K562 (cell line): ENCODE measurements around the gene OTC. TPM values are rescaled to one million over a fixed set of nuclear protein-coding genes. Genes with fewer than 3 reads are reported as not detected.
A peak's percentile ranks its signal among the peaks of the same experiment; 100 is the strongest.

Source experiments
- BCL6 ChIP-seq: fragments of 250-450 bp; sonication (Bioruptor Pico); IDR thresholded peaks from 2 replicates; pipeline ENCODE4 v1.4.0; 2020
- BRF2 ChIP-seq: IDR thresholded peaks from 3 replicates; pipeline ENCODE4 v1.6.1; 2011; ENCODE audit warnings: borderline replicate concordance, mild to moderate bottlenecking; ENCODE audit not compliant: insufficient read length, insufficient read depth
- CHCHD3 ChIP-seq: fragments of 250-450 bp; sonication (Bioruptor Pico); IDR thresholded peaks from 2 replicates; pipeline ENCODE4 v2.1.2; 2022; ENCODE audit warnings: mild to moderate bottlenecking
- FOXA1 ChIP-seq: fragments of 450-650 bp; IDR thresholded peaks from 2 replicates; pipeline ENCODE4 v1.6.1; 2016; ENCODE audit warnings: mild to moderate bottlenecking, borderline replicate concordance
- HDAC3 ChIP-seq: fragments of 450-650 bp; IDR thresholded peaks from 2 replicates; pipeline ENCODE4 v1.6.1; 2018; ENCODE audit warnings: borderline replicate concordance, mild to moderate bottlenecking, moderate library complexity; ENCODE audit not compliant: partially characterized antibody
- SNAPC5 ChIP-seq: fragments of 250-450 bp; sonication (Bioruptor Pico); IDR thresholded peaks from 2 replicates; pipeline ENCODE4 v1.8.0; 2021; ENCODE audit warnings: moderate library complexity, mild to moderate bottlenecking, inconsistent platforms
- ZHX1 ChIP-seq: fragments of 150-350 bp; conservative IDR thresholded peaks from 2 replicates; pipeline ENCODE4 v1.6.1; 2014; ENCODE audit warnings: low read length
- ZNF3 ChIP-seq: fragments of 250-450 bp; sonication (Bioruptor Pico); IDR thresholded peaks from 2 replicates; pipeline ENCODE4 v1.5.0; 2021; ENCODE audit warnings: mild to moderate bottlenecking, moderate library complexity
- ZNF586 ChIP-seq: fragments of 450-650 bp; formaldehyde crosslinking; conservative IDR thresholded peaks from 2 replicates; pipeline ENCODE4 v1.4.0; 2020; ENCODE audit warnings: mild to moderate bottlenecking, moderate library complexity
- ZNF830 ChIP-seq: fragments of 250-450 bp; sonication (Bioruptor Pico); IDR thresholded peaks from 2 replicates; pipeline ENCODE4 v1.5.0; 2021; ENCODE audit warnings: mild to moderate bottlenecking
- polyA plus RNA-seq, 8 experiments: library from polyadenylated mRNA; depleted of rRNA in 4 of 8; stranded (reverse) in 5 of 8; unstranded in 3 of 8; fragments of >200 nt; fragmentation: Nextera tagmentation in 2 of 8; fragmentation: Illumina TruSeq in 1 of 8; extraction: Ambion mirVana in 2 of 8; extraction: Trizol in 1 of 8; gene quantifications; 2 replicates each; pipeline versions ENCODE4 v1.2.1 to v1.2.3, GENCODE V29; 2011 to 2014; ENCODE audit warnings: inconsistent platforms in 1 of 8, missing spikeins in 1 of 8
- total RNA-seq, 7 experiments: library from RNA; depleted of rRNA in 6 of 7; stranded (reverse); fragments of >200 nt in 6 of 7; fragmentation: Illumina TruSeq in 2 of 7; extraction: Trizol in 2 of 7; gene quantifications; 2 replicates each; pipeline versions ENCODE4 v1.2.1 to v1.2.3, GENCODE V29; 2011 to 2021; ENCODE audit warnings: low replicate concordance in 1 of 7
- TF ChIP-seq, protein P1 (sequence below): IDR thresholded peaks from 2 replicates; pipeline ENCODE4 v1.6.1; 2011; ENCODE audit warnings: borderline replicate concordance, low read depth, mild to moderate bottlenecking, moderate library complexity, low read length; ENCODE audit not compliant: insufficient read depth, poor library complexity, severe bottlenecking
- TF ChIP-seq, protein P2 (sequence below), 2 experiments: fragments of 150-350 bp in 1 of 2; IDR thresholded peaks; 2 replicates each; pipeline ENCODE4 v1.6.1; 2012 to 2016; ENCODE audit warnings: low read depth in 2 of 2, low read length in 2 of 2, mild to moderate bottlenecking in 1 of 2, moderate library complexity in 1 of 2
- TF ChIP-seq, protein P3 (sequence below): fragments of 450-650 bp; conservative IDR thresholded peaks from 2 replicates; pipeline ENCODE4 v1.6.1; 2016; ENCODE audit warnings: missing genetic modification characterization, low read depth, mild to moderate bottlenecking, missing compliant biosample characterization, moderate library complexity
- TF ChIP-seq, protein P4 (sequence below): fragments of 250-450 bp; sonication (Bioruptor Pico); IDR thresholded peaks from 2 replicates; pipeline ENCODE4 v1.5.0; 2020; ENCODE audit warnings: mild to moderate bottlenecking

The OTC gene
- total and polyA plus RNA-seq, 9 of the 15 experiments (the other 6 are each of a cell fraction or from before 2014, with no cell fraction given) = not detected

DNA sequence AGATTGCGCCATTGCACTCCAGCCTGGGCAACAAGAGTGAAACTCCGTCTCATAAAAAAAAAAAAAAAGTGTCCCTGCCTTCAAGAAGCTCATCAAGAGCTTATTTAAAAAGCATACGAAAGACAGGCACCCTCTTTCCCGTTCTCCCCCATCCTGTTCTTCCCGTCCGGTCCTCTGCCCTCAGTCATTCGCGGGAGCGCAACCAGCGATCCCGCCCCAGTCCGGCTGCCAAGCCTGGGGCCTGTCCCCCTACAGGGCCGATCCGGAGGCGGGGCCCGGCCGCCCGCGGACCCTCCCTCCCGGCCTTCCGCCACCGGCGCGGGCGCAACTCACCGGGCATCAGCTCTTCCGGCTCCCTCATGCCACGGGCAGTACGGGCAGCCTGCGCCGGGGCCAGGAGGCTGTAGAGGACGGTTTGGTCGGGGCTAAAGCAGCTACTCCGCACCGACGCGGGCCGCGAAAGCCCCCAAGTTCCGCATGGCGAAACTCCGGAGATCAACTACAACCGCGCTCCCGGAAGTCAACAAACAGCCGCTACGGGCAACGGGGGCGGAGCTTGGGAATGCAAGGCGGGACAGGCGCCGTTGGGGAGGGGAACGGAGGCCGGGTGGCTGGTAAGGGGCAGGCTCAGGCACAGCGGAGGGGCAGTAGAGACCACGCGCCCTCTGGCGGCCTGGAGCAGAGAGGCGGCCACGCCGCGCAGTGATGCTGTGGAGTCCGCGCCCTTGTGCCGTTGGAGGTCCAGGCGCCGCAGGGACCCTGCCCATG is 25.2 kb upstream of the OTC start, which contains the start of gene RPGR (continued):
- TF ChIP-seq, protein P1, sequence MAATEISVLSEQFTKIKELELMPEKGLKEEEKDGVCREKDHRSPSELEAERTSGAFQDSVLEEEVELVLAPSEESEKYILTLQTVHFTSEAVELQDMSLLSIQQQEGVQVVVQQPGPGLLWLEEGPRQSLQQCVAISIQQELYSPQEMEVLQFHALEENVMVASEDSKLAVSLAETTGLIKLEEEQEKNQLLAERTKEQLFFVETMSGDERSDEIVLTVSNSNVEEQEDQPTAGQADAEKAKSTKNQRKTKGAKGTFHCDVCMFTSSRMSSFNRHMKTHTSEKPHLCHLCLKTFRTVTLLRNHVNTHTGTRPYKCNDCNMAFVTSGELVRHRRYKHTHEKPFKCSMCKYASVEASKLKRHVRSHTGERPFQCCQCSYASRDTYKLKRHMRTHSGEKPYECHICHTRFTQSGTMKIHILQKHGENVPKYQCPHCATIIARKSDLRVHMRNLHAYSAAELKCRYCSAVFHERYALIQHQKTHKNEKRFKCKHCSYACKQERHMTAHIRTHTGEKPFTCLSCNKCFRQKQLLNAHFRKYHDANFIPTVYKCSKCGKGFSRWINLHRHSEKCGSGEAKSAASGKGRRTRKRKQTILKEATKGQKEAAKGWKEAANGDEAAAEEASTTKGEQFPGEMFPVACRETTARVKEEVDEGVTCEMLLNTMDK = peak; percentile 68
- TF ChIP-seq BRF2 (no peak), ZHX1 (no peak), SNAPC5 (CRISPR knock-in tag) (no peak), ZNF830 (no peak), ZNF3 (no peak), HDAC3 (no peak), ZNF586 (CRISPR knock-in tag) (no peak), FOXA1 (no peak), BCL6 (CRISPR knock-in tag) (no peak), CHCHD3 (CRISPR knock-in tag) (no peak)
- TF ChIP-seq, protein P2, sequence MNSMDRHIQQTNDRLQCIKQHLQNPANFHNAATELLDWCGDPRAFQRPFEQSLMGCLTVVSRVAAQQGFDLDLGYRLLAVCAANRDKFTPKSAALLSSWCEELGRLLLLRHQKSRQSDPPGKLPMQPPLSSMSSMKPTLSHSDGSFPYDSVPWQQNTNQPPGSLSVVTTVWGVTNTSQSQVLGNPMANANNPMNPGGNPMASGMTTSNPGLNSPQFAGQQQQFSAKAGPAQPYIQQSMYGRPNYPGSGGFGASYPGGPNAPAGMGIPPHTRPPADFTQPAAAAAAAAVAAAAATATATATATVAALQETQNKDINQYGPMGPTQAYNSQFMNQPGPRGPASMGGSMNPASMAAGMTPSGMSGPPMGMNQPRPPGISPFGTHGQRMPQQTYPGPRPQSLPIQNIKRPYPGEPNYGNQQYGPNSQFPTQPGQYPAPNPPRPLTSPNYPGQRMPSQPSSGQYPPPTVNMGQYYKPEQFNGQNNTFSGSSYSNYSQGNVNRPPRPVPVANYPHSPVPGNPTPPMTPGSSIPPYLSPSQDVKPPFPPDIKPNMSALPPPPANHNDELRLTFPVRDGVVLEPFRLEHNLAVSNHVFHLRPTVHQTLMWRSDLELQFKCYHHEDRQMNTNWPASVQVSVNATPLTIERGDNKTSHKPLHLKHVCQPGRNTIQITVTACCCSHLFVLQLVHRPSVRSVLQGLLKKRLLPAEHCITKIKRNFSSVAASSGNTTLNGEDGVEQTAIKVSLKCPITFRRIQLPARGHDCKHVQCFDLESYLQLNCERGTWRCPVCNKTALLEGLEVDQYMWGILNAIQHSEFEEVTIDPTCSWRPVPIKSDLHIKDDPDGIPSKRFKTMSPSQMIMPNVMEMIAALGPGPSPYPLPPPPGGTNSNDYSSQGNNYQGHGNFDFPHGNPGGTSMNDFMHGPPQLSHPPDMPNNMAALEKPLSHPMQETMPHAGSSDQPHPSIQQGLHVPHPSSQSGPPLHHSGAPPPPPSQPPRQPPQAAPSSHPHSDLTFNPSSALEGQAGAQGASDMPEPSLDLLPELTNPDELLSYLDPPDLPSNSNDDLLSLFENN (IDR thresholded peaks at IDR 0.05; ENCODE audit: low read depth in 2 of 2, low read length in 2 of 2) = no peak
- TF ChIP-seq, protein P3, sequence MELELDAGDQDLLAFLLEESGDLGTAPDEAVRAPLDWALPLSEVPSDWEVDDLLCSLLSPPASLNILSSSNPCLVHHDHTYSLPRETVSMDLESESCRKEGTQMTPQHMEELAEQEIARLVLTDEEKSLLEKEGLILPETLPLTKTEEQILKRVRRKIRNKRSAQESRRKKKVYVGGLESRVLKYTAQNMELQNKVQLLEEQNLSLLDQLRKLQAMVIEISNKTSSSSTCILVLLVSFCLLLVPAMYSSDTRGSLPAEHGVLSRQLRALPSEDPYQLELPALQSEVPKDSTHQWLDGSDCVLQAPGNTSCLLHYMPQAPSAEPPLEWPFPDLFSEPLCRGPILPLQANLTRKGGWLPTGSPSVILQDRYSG (tag) = no peak
- TF ChIP-seq, protein P4, sequence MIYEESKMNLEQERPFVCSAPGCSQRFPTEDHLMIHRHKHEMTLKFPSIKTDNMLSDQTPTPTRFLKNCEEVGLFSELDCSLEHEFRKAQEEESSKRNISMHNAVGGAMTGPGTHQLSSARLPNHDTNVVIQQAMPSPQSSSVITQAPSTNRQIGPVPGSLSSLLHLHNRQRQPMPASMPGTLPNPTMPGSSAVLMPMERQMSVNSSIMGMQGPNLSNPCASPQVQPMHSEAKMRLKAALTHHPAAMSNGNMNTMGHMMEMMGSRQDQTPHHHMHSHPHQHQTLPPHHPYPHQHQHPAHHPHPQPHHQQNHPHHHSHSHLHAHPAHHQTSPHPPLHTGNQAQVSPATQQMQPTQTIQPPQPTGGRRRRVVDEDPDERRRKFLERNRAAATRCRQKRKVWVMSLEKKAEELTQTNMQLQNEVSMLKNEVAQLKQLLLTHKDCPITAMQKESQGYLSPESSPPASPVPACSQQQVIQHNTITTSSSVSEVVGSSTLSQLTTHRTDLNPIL (CRISPR knock-in tag) = no peak
